GM08714 (cell line): ENCODE data around the gene ETS2.
A peak's percentile ranks its signal among the peaks of the same experiment; 100 is the strongest.

Experiments
- H3K4me3 ChIP-seq: fragments of 200-500 bp; sonication (Bioruptor generic); 2 replicates; pipeline ENCODE4 v1.5.1; 2014; ENCODE audit warnings: mild to moderate bottlenecking, low read length, inconsistent platforms
- ZNF274 ChIP-seq: IDR thresholded peaks from 2 replicates; pipeline ENCODE4 v1.6.1; 2012; ENCODE audit warnings: mild to moderate bottlenecking, low read depth, low read length

ETS2 gene

GRCh38 chr21:38802050-38803026 is 3.4 kb upstream of the ETS2 start:
- no peak for TF ChIP-seq ZNF274

GRCh38 chr21:38803075-38803660 is 2.6 kb upstream of the ETS2 start:
- TF ChIP-seq ZNF274: no peak
- H3K4me3 ChIP-seq: no peak overlapping the region

More at GRCh38 chr21:38802050-38803026, 3.4 kb upstream of the ETS2 start:
- no peak overlapping the region for H3K4me3 ChIP-seq

- TF ChIP-seq ZNF274: no peak
- H3K4me3 ChIP-seq: no peak overlapping the region; the same call in 1 of the 2 replicates
Measured at GRCh38 chr21:38804030-38804788, 1.5 kb upstream of the ETS2 start.

- TF ChIP-seq ZNF274: no peak
Measured at GRCh38 chr21:38804789-38805327, 871 bp upstream of the ETS2 start.

GRCh38 chr21:38806153-38806941 is 618 bp downstream of the ETS2 start:
- TF ChIP-seq ZNF274: no peak
- H3K4me3 ChIP-seq: peak overlapping the region; percentile 79

More at GRCh38 chr21:38804789-38805327, 871 bp upstream of the ETS2 start:
- H3K4me3 ChIP-seq: peak overlapping the region; percentile 79; the same call in 1 of the 2 replicates

DNA sequence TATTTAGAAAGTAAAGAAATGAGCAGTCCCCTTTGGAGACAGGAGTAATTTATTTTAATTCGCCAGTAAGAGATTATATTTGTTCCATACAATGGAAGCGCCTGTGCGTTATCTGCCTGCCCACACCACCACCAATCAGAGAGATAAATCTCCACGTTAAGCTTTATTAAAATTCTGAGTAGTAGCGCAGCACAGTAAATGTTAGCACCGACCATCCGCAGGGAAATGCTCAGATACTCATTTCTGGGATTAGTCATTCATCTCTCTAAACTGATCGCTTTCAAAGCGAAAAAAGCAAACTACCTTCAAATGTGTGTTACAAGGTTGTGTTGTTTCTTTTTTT is 1.2 kb downstream of the ETS2 start:
- H3K4me3 ChIP-seq: peak overlapping the region; percentile 79

DNA sequence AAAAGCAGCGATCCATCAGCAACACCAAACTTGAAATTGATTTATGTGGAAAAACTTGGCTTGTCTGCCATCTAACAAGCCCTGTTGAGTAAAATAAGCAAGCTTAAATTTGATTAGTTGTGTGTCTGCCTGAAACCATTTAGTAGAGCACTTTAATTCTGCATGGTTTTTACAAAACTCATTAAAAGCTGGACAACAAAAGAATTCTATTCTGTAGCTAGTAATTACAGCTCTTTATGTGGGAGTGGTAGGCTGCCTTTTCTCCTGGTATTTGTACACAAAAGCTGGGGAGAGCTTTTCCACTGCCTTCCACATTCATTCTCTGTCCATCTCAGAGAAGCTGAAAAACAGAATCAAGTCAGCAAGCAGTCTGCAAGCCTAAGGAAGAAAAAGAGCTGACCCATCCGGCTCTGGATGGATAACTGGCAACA is 1.7 kb downstream of the ETS2 start:
- no peak overlapping the region; the same call in 1 of the 2 replicates for H3K4me3 ChIP-seq
- no peak for TF ChIP-seq ZNF274

More for the DNA sequence above, 1.2 kb downstream of the ETS2 start:
- TF ChIP-seq ZNF274: no peak

GRCh38 chr21:38807986-38808385 is 2.3 kb downstream of the ETS2 start:
- no peak for TF ChIP-seq ZNF274
- H3K4me3 ChIP-seq: no peak overlapping the region

- no peak overlapping the region for H3K4me3 ChIP-seq
- no peak for TF ChIP-seq ZNF274
Measured at GRCh38 chr21:38809198-38809878, 3.6 kb downstream of the ETS2 start.

DNA sequence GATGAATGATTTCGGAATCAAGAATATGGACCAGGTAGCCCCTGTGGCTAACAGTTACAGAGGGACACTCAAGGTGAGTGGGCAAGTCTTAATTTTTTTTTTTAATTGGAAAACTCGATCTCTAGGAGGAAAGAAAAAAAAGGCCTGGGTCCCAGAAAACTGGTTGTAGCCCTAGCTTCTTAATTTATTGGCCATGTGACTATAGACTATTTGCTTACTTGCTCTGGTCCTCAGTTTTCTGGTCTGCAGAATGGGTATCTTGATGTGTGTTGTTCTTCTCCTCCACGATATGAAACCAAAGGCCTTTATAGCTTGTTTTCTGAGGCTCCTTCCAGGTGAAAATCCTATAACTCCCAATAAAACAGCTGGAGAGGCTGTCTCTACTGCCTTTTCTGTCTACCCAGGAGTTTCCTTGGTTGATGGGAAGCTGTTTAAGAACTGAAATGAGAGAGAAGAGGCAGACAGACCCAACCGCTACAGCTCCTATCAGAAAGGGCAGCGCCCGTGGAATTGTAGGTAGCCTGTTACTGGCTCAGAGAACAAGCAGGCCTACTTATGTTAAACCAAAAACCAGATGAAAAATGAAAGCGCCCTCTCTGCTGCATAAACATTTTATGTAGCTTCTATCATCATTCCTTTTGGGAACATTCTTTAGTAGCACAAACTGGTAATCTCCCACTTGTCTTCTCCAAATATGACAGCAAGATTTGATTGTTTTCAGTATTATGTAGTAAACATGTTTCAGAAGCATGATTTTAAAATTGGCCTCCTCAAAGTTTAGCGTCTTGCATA is 4.5 kb downstream of the ETS2 start:
- no peak overlapping the region for H3K4me3 ChIP-seq
- TF ChIP-seq ZNF274: no peak

DNA sequence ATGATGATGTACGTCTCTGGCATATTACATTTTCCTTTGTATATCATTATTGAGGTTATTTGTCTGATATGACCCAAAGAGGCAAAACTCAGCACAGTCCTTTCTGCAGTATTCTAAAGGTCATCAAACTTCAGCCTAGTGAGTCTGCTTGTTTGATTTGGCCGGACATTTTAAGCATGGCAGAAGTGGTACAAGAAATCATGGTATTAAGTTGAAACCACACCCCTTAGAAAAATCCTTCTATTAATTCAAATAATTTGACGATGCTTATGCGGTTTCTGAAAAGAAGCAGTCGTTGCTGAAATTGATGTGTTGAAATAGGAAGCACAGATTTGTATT is 5.1 kb downstream of the ETS2 start:
- TF ChIP-seq ZNF274: no peak
- H3K4me3 ChIP-seq: no peak overlapping the region

GRCh38 chr21:38811257-38811656 is 5.5 kb downstream of the ETS2 start:
- H3K4me3 ChIP-seq: no peak overlapping the region
- TF ChIP-seq ZNF274: no peak
